Measurements from ENCODE around the gene ZNF521.

DNA sequence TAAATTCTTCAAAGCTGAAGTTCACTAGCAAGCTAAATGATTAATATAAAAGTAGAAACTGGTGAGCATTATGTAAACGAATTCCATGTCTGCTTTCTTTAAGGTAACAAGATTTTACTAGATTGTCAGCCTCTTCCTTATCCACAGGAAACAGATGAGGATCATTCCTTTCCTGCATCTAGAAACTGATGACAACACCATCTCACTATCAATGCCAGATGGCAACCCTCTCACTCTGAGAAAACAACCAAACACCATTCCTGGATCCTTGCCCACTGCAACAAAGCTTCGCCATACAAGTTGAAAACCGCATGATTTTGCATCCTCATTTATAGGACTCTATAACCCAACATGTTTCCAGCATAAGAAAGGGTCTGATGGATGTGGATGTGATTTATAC lies 122.9 kb downstream of the ZNF521 start:
- TF ChIP-seq, protein P1, sequence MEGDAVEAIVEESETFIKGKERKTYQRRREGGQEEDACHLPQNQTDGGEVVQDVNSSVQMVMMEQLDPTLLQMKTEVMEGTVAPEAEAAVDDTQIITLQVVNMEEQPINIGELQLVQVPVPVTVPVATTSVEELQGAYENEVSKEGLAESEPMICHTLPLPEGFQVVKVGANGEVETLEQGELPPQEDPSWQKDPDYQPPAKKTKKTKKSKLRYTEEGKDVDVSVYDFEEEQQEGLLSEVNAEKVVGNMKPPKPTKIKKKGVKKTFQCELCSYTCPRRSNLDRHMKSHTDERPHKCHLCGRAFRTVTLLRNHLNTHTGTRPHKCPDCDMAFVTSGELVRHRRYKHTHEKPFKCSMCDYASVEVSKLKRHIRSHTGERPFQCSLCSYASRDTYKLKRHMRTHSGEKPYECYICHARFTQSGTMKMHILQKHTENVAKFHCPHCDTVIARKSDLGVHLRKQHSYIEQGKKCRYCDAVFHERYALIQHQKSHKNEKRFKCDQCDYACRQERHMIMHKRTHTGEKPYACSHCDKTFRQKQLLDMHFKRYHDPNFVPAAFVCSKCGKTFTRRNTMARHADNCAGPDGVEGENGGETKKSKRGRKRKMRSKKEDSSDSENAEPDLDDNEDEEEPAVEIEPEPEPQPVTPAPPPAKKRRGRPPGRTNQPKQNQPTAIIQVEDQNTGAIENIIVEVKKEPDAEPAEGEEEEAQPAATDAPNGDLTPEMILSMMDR (conservative IDR thresholded peaks at IDR 0.05; ENCODE audit: low read depth in 2 of 2): no peak
- no peak for TF ChIP-seq POLR2AphosphoS5 (IDR thresholded peaks at IDR 0.05; ENCODE audit: low read depth)
- TF ChIP-seq CREB1 (CRISPR knock-in tag; IDR thresholded peaks at IDR 0.05; ENCODE audit: low read depth): no peak
- no peak for TF ChIP-seq EZH2phosphoT487 (IDR thresholded peaks at IDR 0.05; ENCODE audit: unreplicated experiment)
- TF ChIP-seq EZH2 (IDR thresholded peaks at IDR 0.05; ENCODE audit: low read depth, unreplicated experiment): no peak
- no peak for TF ChIP-seq ZNF114 (CRISPR knock-in tag; IDR thresholded peaks at IDR 0.05)
- TF ChIP-seq, protein P2, sequence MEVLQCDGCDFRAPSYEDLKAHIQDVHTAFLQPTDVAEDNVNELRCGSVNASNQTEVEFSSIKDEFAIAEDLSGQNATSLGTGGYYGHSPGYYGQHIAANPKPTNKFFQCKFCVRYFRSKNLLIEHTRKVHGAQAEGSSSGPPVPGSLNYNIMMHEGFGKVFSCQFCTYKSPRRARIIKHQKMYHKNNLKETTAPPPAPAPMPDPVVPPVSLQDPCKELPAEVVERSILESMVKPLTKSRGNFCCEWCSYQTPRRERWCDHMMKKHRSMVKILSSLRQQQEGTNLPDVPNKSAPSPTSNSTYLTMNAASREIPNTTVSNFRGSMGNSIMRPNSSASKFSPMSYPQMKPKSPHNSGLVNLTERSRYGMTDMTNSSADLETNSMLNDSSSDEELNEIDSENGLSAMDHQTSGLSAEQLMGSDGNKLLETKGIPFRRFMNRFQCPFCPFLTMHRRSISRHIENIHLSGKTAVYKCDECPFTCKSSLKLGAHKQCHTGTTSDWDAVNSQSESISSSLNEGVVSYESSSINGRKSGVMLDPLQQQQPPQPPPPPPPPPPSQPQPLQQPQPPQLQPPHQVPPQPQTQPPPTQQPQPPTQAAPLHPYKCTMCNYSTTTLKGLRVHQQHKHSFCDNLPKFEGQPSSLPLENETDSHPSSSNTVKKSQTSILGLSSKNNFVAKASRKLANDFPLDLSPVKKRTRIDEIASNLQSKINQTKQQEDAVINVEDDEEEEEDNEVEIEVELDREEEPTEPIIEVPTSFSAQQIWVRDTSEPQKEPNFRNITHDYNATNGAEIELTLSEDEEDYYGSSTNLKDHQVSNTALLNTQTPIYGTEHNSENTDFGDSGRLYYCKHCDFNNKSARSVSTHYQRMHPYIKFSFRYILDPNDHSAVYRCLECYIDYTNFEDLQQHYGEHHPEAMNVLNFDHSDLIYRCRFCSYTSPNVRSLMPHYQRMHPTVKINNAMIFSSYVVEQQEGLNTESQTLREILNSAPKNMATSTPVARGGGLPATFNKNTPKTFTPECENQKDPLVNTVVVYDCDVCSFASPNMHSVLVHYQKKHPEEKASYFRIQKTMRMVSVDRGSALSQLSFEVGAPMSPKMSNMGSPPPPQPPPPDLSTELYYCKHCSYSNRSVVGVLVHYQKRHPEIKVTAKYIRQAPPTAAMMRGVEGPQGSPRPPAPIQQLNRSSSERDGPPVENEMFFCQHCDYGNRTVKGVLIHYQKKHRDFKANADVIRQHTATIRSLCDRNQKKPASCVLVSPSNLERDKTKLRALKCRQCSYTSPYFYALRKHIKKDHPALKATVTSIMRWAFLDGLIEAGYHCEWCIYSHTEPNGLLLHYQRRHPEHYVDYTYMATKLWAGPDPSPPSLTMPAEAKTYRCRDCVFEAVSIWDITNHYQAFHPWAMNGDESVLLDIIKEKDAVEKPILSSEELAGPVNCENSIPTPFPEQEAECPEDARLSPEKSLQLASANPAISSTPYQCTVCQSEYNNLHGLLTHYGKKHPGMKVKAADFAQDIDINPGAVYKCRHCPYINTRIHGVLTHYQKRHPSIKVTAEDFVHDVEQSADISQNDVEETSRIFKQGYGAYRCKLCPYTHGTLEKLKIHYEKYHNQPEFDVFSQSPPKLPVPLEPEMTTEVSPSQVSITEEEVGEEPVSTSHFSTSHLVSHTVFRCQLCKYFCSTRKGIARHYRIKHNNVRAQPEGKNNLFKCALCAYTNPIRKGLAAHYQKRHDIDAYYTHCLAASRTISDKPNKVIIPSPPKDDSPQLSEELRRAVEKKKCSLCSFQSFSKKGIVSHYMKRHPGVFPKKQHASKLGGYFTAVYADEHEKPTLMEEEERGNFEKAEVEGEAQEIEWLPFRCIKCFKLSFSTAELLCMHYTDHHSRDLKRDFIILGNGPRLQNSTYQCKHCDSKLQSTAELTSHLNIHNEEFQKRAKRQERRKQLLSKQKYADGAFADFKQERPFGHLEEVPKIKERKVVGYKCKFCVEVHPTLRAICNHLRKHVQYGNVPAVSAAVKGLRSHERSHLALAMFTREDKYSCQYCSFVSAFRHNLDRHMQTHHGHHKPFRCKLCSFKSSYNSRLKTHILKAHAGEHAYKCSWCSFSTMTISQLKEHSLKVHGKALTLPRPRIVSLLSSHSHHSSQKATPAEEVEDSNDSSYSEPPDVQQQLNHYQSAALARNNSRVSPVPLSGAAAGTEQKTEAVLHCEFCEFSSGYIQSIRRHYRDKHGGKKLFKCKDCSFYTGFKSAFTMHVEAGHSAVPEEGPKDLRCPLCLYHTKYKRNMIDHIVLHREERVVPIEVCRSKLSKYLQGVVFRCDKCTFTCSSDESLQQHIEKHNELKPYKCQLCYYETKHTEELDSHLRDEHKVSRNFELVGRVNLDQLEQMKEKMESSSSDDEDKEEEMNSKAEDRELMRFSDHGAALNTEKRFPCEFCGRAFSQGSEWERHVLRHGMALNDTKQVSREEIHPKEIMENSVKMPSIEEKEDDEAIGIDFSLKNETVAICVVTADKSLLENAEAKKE (CRISPR knock-in tag; IDR thresholded peaks at IDR 0.05): no peak

Measured in GM23338 (cell line).